Measurements from ENCODE around the gene GCA.
A peak's percentile ranks its signal among the peaks of the same experiment; 100 is the strongest.

Gene GCA

DNA sequence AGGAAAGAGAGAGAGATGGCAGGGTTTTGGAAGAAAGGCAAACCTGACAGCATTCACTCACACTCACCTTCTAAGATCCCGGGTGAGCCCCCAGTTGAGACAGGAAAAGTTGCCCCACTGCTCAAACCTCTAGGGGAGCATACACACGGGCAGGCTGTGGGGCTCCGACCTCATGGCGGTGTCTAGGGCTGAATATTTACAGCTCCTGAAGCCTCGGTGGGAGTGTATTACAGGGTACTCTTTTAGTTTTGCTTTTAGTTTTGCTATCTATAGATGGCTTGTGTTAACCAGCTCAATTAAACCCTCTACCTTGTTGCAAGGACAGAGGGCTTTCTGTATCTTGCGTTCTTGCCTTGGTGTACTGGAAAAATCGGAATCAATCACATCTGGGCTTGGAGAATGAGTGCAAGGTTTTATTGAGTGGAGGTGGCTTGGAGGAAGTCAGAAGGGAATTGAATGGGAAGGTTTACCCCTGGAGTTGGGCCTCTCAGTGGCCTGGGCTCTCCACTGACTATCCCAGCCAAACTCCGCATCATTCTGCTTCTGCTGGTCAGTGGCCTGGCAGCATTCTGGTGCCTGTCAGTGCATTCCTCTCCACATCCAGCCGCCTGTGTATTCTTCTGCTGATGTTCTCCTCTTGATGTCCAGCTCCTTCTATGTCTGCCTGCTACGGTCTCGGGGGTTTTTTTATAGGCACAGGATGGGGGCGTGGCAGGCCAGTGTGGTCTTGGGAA lies 15.3 kb upstream of the GCA start:
- ATAC-seq (peak; percentile 69), DNase-seq (no peak)

DNA sequence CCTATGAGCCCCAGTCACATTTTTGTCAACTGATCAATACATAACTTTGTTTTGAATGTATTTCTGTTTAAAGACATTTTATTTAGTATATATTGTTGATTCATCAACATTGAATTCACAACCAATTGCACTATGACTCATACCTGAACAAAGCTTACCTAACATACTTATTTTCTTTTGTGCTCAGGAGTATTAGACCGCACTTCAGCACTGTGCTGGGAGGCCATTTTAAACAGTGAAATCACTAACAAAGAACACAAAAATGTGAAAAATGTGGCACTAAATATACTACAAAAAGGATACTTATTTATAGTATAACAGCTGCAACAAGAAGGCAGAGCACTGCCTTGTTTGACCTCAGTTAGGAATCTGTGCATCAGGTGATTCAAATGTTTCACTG lies 13.1 kb upstream of the GCA start:
- ATAC-seq = no peak
- no peak for DNase-seq

DNA sequence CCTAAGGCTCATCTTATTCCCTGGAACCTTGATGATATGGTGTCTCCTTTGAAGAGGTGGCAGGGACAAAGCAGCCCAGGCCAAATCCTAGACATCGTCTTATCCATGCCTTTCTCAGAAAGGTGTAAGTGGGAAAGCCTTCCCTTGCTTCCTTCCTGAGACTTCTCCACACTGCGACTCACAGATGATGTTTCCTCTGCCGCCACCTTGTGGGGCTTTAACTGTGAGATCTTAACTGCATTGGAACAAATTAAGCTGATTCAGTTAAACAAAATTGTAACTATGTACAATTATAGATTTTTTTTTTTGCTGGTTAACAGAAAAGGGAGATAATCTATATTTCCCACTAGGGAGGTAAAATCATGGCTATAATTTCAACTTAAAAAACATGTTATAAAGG lies 10.0 kb upstream of the GCA start:
- ATAC-seq (peak; percentile 52), DNase-seq (no peak)

DNA sequence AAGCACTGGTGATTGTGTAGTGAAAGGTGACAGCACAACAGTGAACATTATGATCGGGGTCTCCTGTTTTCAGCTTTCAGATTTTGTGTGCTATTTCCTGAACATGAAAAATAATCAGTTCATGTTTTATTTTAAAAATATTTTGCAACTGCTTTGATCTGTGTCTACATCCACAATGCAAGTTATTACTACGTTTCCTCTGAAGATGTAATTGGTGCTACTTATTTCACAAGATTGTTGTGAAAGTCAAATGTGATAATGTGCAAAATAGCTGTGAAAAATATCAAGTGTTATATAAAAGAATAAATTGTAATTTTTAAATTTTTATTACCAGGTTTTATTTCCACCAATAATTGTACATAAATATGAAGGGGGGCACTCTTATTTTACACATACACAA lies 6.1 kb upstream of the GCA start:
- no peak for ATAC-seq
- no peak for DNase-seq

DNA sequence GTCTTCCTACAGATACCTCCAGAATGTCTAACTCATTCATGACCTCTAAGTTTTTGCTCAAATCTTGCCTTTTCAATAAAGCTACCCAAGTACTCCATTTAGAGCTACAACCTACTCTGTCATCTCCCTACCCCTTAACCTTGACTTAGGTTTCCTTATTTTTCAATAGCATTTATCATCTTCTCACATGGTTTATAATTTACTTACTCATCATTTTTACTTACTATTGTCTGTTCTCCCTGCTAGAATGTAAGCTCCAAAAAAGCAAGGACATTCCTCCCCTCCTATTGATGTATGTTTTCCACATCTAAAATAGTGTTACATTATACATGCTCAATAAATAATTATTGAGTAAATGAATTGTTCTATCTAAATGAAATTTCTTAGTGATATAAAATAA lies 3.1 kb upstream of the GCA start:
- ATAC-seq = no peak
- DNase-seq = no peak

DNA sequence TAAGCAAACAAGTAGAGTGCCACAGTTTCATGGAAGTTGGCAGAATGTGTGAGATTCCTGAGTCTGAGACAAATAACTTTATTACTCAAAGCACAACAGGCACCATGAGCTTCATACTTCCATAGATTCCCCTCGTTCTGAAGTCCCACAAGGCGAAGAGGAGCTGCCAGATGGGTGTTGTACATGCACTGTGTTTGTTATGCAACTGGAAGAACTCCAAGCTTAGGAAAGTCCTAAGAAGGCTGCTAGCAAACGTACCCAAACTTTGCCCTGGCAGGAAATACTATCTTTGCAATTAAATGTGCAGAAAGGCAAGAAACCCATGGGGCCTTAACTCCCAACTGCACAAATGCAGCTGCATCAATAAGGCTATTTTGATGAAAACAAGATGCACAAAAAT lies 1.6 kb upstream of the GCA start:
- no peak for ATAC-seq
- no peak for DNase-seq

DNA sequence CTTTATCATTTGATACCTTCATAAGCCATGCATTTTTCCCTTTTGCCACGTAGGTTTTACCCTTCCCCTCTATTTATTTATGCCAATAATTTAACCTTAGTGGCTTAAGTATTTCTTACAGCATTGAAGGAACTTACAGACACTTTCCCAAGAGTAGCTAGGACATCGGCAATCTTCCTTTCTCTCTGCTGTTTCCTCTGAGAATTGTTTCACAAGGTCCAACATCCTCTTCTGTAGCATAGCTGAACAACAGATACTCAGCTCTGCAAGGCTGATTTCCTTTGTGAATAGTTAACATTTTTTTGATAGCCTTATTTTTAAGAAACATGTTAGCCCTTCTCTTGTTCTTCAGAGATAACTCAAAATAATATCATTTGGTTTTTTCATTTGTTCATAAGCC lies 1.1 kb upstream of the GCA start:
- ATAC-seq (no peak), DNase-seq (no peak)

DNA sequence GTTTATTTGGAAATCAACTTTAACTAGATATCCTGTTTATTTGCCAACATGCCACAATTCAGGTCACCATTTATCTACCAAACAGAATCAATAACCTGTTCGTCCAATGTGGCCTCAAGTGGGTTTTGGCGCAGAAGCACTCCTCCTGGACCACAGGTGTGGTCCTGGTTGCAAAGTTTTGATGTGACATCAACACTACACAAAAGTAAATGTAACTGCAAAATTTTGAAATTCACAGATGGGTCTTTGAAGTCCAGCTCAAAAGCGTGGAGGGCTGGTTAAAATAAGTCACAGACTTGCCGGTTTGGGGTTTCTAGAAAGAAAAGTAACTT lies 474 bp upstream of the GCA start:
- ATAC-seq (no peak), DNase-seq (no peak)

DNA sequence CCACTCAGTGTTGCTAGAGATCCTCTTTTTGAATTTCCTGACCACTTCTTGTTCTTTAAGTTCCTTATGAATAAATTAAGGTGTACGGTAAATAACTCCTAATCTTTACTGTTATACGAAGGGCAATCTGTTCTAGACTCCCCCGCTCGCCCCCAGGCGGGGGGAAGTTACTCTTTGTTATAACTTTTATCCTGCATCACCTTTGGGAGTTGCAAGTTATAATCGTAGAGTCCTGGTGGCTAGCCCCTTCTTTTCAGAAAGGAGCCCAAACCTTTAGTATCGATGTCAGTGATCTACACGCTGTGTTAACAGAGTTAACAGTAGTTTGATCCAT lies 652 bp downstream of the GCA start:
- ATAC-seq (no peak), DNase-seq (peak; percentile 14)

DNA sequence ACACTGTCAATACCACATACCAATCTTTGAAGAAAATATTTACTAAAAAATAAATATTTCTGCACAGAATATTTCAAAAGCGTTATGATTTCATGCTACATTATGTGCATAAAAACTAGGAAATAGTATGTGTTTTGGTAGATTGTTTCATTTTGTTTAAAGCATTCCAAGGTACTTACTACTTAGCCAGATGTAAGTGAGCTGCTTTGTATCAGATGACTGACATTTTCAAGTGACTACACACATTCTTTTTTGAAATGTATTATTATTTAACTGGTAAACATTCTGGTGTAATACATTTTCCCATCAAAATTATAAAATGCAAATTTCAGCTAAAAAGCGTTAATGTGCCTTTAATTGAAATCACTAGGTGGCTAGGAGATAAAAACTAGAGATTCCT lies 21.5 kb downstream of the GCA start:
- ATAC-seq = no peak
- no peak for DNase-seq

DNA sequence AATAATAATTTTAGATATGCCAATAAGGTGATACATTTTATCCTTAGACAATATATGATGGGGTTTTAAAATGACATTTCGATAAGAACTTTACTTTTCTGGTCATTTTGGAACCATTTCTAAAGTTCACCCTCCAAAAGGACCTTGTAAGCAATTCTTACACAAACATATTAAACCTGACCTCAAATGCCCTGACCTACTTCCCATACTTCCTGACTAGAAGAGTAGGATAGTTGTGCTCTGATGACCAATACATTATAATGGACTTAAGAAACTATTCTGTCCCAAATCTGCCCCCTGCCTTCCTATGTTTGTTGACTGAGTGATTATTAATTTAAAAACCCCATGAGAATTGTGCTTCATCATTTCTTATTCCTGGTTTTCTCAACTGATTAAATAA lies 24.6 kb downstream of the GCA start:
- DNase-seq (no peak), ATAC-seq (no peak)

DNA sequence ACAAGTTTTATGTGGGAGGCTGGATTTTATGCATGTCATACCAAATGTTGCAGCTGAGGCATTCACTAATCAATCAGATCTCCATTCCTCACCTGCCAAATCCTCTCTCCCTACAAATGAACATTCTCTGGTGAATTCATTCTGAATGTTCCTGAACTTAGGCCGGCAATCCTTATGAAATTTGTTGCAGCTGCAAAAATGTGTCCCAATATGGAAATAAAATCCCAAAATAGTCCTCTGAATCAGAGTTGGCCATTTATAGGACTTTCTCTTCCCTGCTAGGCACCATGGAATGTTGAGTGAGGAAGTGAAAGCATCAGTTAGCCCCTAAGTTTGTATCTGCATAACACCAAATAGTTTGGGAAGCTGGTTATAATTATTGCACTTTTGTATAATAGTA lies 25.6 kb downstream of the GCA start:
- DNase-seq (no peak), ATAC-seq (no peak)

DNA sequence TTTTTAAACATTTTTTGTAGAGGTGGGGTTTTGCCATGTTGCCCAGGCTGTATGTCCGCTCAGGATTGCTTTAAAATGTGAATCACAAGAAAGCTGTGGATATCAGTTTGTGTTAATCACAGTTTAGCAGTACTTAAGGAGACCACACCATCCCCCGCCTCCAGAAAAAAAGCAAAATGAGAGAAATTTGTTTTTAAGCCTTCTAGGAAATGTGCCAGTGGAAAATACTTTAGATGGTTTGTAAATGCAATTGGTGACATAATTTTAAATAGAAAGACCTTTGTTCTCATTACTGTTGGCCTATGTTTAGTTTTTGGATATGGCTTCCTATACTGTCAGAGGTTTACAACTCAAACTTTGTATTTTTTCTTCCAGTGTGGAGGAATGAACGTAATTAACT lies 27.0 kb downstream of the GCA start:
- ATAC-seq (no peak), DNase-seq (no peak)

DNA sequence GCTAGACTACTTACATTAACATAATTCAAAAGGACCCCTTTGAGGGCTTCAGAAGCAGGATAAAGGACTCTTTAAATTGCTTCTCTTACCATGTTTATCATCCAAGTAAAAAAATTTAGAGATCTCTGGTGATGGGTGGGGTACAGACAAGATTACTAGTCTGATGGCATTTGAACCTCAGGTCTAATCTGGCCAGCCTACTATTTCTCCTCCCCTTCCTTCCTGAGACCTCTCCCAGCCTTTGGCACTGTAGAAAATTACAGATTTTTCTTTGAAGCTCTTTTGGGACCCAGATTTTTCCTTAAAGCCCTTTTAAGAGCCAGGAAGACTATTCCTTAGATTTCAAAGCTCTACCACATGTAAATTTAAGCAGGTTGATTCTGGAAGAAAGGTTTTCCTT lies 28.9 kb downstream of the GCA start:
- ATAC-seq (no peak), DNase-seq (no peak)

DNA sequence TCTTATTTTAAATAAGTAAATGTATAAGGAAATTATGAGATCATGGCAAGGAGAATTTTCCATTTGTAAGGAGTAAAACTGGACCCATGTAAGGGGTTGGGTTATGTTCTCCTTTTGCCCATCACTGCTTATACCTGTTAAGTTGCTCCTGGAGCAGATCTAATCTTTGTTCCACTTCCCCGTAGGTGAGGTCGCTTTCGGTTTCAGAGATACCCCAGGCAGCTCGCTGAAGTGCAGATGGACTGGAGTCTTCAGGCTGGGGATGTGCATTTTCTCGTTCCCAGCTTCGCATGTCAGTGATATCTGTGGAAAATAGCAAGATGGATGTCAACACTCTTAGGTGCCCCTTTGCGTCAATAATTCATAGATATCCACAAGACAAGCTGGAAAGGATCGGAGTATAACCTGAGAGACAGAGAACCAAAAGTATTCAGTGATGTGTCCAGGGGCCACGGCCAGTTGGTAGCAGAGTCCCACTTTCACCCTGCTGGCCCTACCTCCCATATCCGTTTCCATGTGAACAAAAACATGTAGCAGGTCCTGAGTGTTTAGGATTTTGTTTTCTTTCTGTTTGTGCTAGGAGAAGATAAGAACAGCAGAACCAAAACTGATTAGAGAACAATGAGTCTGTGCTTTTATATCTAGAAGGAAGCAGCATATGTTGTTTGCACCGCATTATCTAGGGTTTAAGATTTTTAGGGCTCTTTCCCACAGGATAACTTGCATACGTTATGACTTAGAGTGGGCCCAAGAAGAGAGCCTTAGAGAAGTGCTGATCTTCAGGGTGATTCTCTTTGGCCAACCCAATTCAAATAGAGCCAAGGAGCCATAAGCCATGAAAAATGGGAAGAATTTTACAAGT lies 36.0 kb downstream of the GCA start:
- DNase-seq (no peak), ATAC-seq (no peak)

DNA sequence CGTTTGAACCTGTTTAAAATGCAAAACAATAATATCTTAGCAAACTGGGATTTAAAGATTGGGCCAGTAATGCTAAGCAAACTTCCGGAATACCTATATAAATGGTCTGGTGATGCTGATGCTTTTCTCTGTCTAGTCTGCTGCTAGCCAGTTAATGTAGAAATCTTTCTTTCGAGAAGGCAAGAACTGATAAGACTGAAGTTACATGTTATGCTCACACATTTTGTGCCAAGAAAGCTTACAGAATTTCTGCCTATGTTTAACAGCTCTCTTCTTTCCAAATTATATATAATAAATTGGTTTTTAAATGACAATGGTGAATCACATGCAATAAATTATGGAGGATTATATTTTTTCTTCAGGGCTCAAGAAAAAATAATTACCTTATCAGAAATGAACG lies 37.9 kb downstream of the GCA start:
- DNase-seq = no peak
- no peak for ATAC-seq

DNA sequence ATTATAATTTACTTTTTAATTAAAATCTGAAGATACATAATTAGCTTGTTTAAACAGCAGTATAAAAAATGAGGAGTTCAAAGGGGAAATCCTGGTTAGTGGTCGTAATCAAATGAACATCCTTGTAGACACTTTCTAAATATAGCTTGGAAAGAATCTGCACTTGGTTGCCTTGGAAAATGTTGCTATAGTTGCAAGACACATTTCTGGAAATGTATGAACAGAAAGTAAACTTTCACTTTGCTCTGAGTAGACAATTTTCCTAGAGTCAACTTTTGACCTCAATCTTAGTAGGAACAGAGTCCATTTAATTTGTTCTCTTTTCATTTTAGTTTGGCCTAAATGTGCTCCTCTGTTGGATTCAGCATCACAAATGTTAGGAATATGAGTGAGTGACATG lies 38.3 kb downstream of the GCA start:
- ATAC-seq (no peak), DNase-seq (no peak)

DNA sequence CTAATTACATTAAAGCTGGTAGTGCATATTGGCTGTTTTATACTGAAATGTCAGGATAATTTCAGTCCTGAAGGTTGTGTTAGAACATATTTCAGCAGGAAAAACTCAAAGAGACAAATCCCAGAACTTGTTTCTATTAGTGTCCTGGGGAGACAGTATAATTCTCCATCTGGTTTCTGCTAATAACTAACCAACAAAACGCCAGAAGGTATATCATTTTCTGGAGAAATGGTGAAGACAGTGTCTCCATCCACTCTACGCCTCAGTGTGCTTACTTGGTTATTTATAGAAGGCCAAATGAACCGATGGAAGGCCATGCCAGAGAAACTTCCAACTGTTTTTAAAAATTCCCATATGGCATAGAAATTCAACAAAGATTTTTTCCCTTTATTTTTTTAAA lies 41.6 kb downstream of the GCA start:
- ATAC-seq (no peak), DNase-seq (no peak)

DNA sequence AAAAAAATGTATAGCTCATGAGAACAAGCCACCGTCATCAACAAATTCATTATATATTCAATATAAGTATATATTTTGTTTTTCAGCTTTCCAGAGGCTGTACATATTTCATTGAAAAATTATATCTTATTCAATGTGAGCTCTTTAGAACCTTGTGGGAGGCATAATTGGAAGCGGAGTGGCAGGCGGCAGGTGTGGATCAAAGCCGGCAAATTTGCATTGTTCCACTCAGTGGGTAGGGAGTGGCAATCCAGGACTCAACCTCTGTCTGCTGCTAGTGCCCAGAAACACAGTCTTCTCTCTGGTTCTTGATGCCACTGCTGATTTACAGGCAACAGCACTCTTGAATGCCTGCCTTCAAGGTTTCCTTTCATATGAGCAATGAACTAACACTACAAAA lies 46.9 kb downstream of the GCA start:
- ATAC-seq (no peak), DNase-seq (no peak)

DNA sequence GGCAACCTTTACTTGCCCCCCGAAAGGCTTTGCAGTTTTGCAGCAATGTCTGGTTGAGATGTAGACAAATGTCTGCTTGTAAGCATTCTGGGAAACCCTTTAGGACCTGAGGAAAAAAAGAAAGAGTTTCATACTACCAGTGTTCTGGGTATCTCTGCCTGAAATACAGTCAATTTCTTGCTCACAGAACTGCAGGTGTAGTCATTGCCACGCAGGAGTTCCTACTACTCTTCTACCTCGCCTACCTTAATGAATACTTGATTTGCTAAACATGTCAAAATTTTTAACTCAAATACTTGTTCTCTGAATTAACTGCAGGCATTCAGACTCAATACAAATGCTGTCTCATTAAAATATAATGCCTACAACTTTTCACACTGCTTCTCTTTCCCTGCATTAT lies 56.4 kb downstream of the GCA start:
- DNase-seq (no peak), ATAC-seq (no peak)

DNA sequence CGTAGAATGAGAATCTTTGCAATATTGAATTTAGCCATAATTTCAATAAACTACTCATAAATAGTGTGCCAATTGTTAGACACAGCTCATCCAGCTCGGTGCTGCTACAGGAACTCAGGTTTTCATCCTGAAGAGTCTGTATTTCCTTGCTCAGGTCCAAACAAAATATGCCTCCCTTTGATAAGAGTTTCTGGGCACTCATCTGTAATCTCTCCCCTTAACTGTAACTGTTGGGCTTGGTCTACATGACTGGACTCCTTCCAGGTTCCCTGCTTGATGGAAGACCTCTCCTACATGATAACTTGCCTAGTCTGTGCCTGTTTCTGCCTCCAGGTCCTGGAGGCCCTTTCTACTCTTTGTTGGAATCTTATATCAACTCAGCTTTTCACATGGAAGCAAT lies 57.9 kb downstream of the GCA start:
- DNase-seq = no peak
- no peak for ATAC-seq

DNA sequence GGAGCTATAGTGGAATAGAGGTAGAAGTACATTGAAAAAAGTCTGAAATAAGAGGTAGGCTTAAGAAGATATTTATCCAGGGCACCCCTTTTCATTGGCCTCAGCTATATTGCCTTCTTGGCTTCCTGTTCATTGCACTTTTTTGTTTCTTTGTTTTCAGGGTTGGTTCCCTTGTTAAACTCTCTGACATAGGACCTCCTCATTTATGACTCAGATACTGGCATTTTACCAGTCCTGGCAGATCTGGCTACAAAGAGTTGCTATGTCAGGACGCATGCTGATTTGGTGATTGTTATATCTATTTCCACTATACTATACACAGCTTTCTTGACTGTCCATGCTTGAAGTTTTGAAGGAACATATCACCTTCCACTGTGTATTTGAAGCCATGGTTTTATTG lies 60.0 kb downstream of the GCA start:
- ATAC-seq = no peak

More for the DNA sequence above, 60.0 kb downstream of the GCA start:
- DNase-seq = no peak

Data from stimulated activated naive CD8-positive, alpha-beta T cell treated with anti-CD3 and anti-CD28 coated beads, Interleukin-15, Interleukin-2, amounts not matched to agents 100 U/mL and 50 U/mL, for 24 hours (primary cell).